ENCODE data around the gene SORBS1.

- TF ChIP-seq CTCF (IDR thresholded peaks at IDR 0.05) (no peak), POLR2A (IDR thresholded peaks at IDR 0.05) (no peak), POLR2AphosphoS5 (IDR thresholded peaks at IDR 0.05; ENCODE audit: insufficient read depth in 1 of 2, low read depth in 1 of 2) (no peak)
Measured at GRCh38 chr10:95578619-95579018, 17.4 kb upstream of the SORBS1 start.
